Measurements from ENCODE around the gene CD300A. TPM values are rescaled to one million over a fixed set of nuclear protein-coding genes. Genes with fewer than 3 reads are reported as not detected.

Gene CD300A
- total and polyA plus RNA-seq, 3 donors from 2014 or later, result 2.0 to 3.7 (median 2.4) TPM

GRCh38 chr17:74525781-74526288, 59.4 kb downstream of the CD300A start:
- H3K4me1 ChIP-seq, result no peaks in the 10 kb centered on the region
- no peak overlapping the region for H3K4me3 ChIP-seq
- DNase-seq, result no peak
- TF ChIP-seq, protein P1, sequence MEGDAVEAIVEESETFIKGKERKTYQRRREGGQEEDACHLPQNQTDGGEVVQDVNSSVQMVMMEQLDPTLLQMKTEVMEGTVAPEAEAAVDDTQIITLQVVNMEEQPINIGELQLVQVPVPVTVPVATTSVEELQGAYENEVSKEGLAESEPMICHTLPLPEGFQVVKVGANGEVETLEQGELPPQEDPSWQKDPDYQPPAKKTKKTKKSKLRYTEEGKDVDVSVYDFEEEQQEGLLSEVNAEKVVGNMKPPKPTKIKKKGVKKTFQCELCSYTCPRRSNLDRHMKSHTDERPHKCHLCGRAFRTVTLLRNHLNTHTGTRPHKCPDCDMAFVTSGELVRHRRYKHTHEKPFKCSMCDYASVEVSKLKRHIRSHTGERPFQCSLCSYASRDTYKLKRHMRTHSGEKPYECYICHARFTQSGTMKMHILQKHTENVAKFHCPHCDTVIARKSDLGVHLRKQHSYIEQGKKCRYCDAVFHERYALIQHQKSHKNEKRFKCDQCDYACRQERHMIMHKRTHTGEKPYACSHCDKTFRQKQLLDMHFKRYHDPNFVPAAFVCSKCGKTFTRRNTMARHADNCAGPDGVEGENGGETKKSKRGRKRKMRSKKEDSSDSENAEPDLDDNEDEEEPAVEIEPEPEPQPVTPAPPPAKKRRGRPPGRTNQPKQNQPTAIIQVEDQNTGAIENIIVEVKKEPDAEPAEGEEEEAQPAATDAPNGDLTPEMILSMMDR (IDR thresholded peaks at IDR 0.05), result no peak
- no peak for TF ChIP-seq POLR2A (IDR thresholded peaks at IDR 0.05)
- no peaks in the 10 kb centered on the region for H3K36me3 ChIP-seq (ENCODE audit: low read depth, missing control alignments)
- intact Hi-C loops (cut with DNase I; ENCODE audit: low total_unique reads), result no loop called here
- H3K9me3 ChIP-seq, result no peaks in the 10 kb centered on the region
- 81 to 88% methylated on average over 12 to 14 of the region's 14 CpGs for WGBS, 2 donors
- H3K27me3 ChIP-seq, result no peaks in the 10 kb centered on the region
- no peak overlapping the region for H3K27ac ChIP-seq

DNA sequence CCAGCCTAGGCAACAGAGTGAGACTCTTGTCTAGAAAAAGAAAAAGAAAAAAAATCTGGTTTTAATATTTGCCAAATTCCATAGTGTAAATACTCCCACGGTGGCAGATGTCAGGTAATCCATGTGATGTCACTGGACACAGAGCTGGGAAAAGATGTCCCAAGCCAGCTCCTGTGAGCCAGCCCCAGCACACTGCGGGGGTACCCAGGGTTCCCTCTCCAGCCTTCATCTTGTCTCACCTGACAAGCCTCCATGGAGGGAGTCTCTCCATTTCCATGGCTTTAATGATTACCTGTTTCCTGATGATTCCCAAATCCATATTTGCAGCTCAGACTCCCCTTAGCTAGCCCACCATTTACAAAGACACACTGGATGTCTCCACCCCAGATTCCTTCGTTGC, 60.2 kb downstream of the CD300A start:
- Histone ChIP-seq H3K27me3 (no peaks in the 10 kb centered on the region), H3K36me3 (ENCODE audit: low read depth, missing control alignments) (no peaks in the 10 kb centered on the region), H3K4me3 (no peak overlapping the region), H3K4me1 (no peaks in the 10 kb centered on the region), H3K9me3 (no peaks in the 10 kb centered on the region), H3K27ac (no peak overlapping the region)
- no peak for DNase-seq
- intact Hi-C loops (cut with DNase I; ENCODE audit: low total_unique reads), result no loop called here
- 66 to 83% methylated on average over 3 of the region's 3 CpGs for WGBS, 2 donors
- TF ChIP-seq POLR2A (IDR thresholded peaks at IDR 0.05), result no peak
- TF ChIP-seq, protein P1 (IDR thresholded peaks at IDR 0.05), result no peak

DNA sequence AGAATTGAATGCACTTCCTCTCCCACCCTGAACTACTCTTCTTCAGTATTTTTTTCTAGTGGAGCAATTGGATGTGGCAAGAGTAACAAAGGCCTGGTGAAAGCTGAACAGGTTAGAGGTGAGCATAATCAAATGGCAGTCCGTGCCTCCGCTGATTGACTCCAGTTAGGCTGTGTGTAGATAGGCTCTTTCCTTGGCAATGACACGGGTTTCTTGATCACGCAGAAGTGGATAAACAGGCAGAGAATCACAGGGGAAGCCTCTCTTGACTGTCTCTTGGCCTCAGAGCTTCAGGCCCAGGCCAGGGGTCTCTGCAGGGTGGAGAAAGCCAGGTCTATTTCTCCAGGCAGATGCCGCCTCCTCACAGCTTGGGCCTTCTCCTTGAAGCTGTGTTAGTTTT, 60.6 kb downstream of the CD300A start:
- no peak for DNase-seq
- TF ChIP-seq POLR2A (IDR thresholded peaks at IDR 0.05), result no peak
- TF ChIP-seq, protein P1 (IDR thresholded peaks at IDR 0.05), result no peak

DNA sequence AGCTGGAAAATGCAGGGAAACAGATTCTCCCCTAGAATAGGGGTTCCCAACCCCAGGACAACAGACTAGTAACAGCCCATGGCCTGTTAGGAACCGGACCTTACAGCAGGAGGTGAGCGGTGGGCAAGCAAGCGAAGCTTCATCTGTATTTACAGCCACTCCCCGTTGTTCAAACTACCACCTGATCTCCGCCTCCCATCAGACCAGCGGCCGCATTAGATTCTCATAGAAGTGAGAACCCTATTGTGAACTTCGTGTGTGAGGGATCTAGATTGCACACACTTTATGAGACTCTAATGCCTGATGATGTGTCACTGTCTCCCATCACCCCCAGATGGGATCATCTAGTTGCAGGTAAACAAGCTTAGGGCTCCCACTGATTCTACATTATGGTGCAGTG, 61.3 kb downstream of the CD300A start:
- 91 to 93% methylated on average over 8 of the region's 8 CpGs for WGBS, 2 donors
- no peak overlapping the region for H3K4me3 ChIP-seq
- intact Hi-C loops (cut with DNase I; ENCODE audit: low total_unique reads), result no loop called here
- no peaks in the 10 kb centered on the region for H3K27me3 ChIP-seq
- TF ChIP-seq, protein P1 (IDR thresholded peaks at IDR 0.05), result no peak
- TF ChIP-seq POLR2A (IDR thresholded peaks at IDR 0.05), result no peak
- no peaks in the 10 kb centered on the region for H3K9me3 ChIP-seq
- H3K4me1 ChIP-seq, result no peaks in the 10 kb centered on the region
- DNase-seq, result no peak
- no peaks in the 10 kb centered on the region for H3K36me3 ChIP-seq (ENCODE audit: low read depth, missing control alignments)
- H3K27ac ChIP-seq, result no peak overlapping the region

More for the DNA sequence above, 60.6 kb downstream of the CD300A start:
- Histone ChIP-seq H3K4me1 (no peaks in the 10 kb centered on the region), H3K27ac (no peak overlapping the region), H3K36me3 (ENCODE audit: low read depth, missing control alignments) (no peaks in the 10 kb centered on the region), H3K9me3 (no peaks in the 10 kb centered on the region), H3K4me3 (no peak overlapping the region), H3K27me3 (no peaks in the 10 kb centered on the region)
- intact Hi-C loops (cut with DNase I; ENCODE audit: low total_unique reads), result no loop called here
- WGBS, 2 donors, result 89 to 96% methylated on average over 5 of the region's 5 CpGs

GRCh38 chr17:74528491-74529199, 62.2 kb downstream of the CD300A start:
- DNase-seq, result peak; percentile 34
- H3K27ac ChIP-seq, result no peak overlapping the region
- H3K4me1 ChIP-seq, result no peaks in the 10 kb centered on the region
- intact Hi-C loops (cut with DNase I; ENCODE audit: low total_unique reads), result no loop called here
- no peak overlapping the region for H3K4me3 ChIP-seq
- 78 to 90% methylated on average over 8 of the region's 8 CpGs for WGBS, 2 donors
- H3K36me3 ChIP-seq (ENCODE audit: low read depth, missing control alignments), result no peaks in the 10 kb centered on the region
- TF ChIP-seq, protein P1 (IDR thresholded peaks at IDR 0.05), result no peak
- TF ChIP-seq POLR2A (IDR thresholded peaks at IDR 0.05), result no peak
- H3K9me3 ChIP-seq, result no peaks in the 10 kb centered on the region
- H3K27me3 ChIP-seq, result no peaks in the 10 kb centered on the region
